Renal pelvis (tissue), 4 donors: Measurements from ENCODE around the gene LHFPL3. TPM values are rescaled to one million over a fixed set of nuclear protein-coding genes. Genes with fewer than 3 reads are reported as not detected.

Source experiments
- DNase-seq: peaks from one replicate; pipeline ENCODE4 v3.0.0-alpha.2; 2013
- polyA plus RNA-seq, 3 donors: library from polyadenylated mRNA; unstranded; fragments of 120-200 nt; gene quantifications; one replicate each; pipeline ENCODE4 v1.2.1, GENCODE V29; 2013; ENCODE audit not compliant: insufficient read length in 3 of 3

The LHFPL3 gene
- polyA plus RNA-seq, 3 donors, result 4.6 to 9.1 (median 6.2) TPM

- DNase-seq, result no peak
These were observed 38.0 kb downstream of the LHFPL3 start for GRCh38 chr7:104366390-104366789.

- DNase-seq, result no peak
These were observed 39.5 kb downstream of the LHFPL3 start for GRCh38 chr7:104367926-104368325.

- no peak for DNase-seq
These were observed 43.0 kb downstream of the LHFPL3 start for GRCh38 chr7:104371216-104371979.

GRCh38 chr7:104371980-104372357 is 43.6 kb downstream of the LHFPL3 start:
- no peak for DNase-seq

- no peak for DNase-seq
These were observed 54.2 kb downstream of the LHFPL3 start for GRCh38 chr7:104382616-104383015.

- no peak for DNase-seq
These were observed 58.5 kb downstream of the LHFPL3 start for GRCh38 chr7:104386943-104387342.

- no peak for DNase-seq
These were observed 59.8 kb downstream of the LHFPL3 start for GRCh38 chr7:104388222-104388621.

- DNase-seq, result no peak
These were observed 66.8 kb downstream of the LHFPL3 start for GRCh38 chr7:104395162-104395561.

GRCh38 chr7:104397442-104397841 is 69.0 kb downstream of the LHFPL3 start:
- peak; percentile 3 for DNase-seq

- DNase-seq, result no peak
These were observed 80.0 kb downstream of the LHFPL3 start for GRCh38 chr7:104408371-104408770.

- no peak for DNase-seq
These were observed 82.3 kb downstream of the LHFPL3 start for GRCh38 chr7:104410742-104411141.

- peak; percentile 8 for DNase-seq
These were observed 84.5 kb downstream of the LHFPL3 start for GRCh38 chr7:104412911-104413310.

- no peak for DNase-seq
These were observed 85.8 kb downstream of the LHFPL3 start for GRCh38 chr7:104414216-104414615.

GRCh38 chr7:104415700-104416099 is 87.3 kb downstream of the LHFPL3 start:
- DNase-seq, result no peak

GRCh38 chr7:104416866-104417393 is 88.5 kb downstream of the LHFPL3 start:
- DNase-seq, result no peak

- DNase-seq, result no peak
These were observed 103.5 kb downstream of the LHFPL3 start for GRCh38 chr7:104431930-104432329.

- DNase-seq, result no peak
These were observed 105.7 kb downstream of the LHFPL3 start for GRCh38 chr7:104434129-104434528.

- DNase-seq, result no peak
These were observed 114.1 kb downstream of the LHFPL3 start for GRCh38 chr7:104442481-104442880.

GRCh38 chr7:104444017-104444416 is 115.6 kb downstream of the LHFPL3 start:
- no peak for DNase-seq

GRCh38 chr7:104445393-104445792 is 117.0 kb downstream of the LHFPL3 start:
- DNase-seq, result no peak

GRCh38 chr7:104450861-104451260 is 122.5 kb downstream of the LHFPL3 start:
- DNase-seq, result no peak

GRCh38 chr7:104453190-104453589 is 124.8 kb downstream of the LHFPL3 start:
- DNase-seq, result no peak

- DNase-seq, result no peak
These were observed 130.5 kb downstream of the LHFPL3 start for GRCh38 chr7:104458875-104459274.
